Measurements from ENCODE around the gene NSA2. TPM values are rescaled to one million over a fixed set of nuclear protein-coding genes. Genes with fewer than 3 reads are reported as not detected.

NSA2 gene
- total RNA-seq, 1 donor from 2014 or later = 173 TPM

GRCh38 chr5:74801941-74802340, 34.9 kb downstream of the NSA2 start:
- Histone ChIP-seq H4K20me1 (ENCODE audit: low read depth) (no peaks in the 10 kb centered on the region), H3K27ac (no peak overlapping the region), H3K4me1 (no peaks in the 10 kb centered on the region), H3K4me2 (no peak overlapping the region), H3K79me2 (ENCODE audit: low read depth) (no peaks in the 10 kb centered on the region), H3K4me3 (no peak overlapping the region), H3K9me3 (ENCODE audit: low read depth) (no peaks in the 10 kb centered on the region), H3K36me3 (no peaks in the 10 kb centered on the region), H2AFZ (replicated peaks) (no peak overlapping the region), H3F3A (ENCODE audit: low read depth) (no peaks in the 10 kb centered on the region), H3K27me3 (no peaks in the 10 kb centered on the region), H3K9ac (no peak overlapping the region)
- no peaks in the 10 kb centered on the region for H3K9me3 Mint-ChIP-seq
- TF ChIP-seq EZH2 (IDR thresholded peaks at IDR 0.05) (no peak), EZH2phosphoT487 (IDR thresholded peaks at IDR 0.05) (no peak), CTCF (IDR thresholded peaks at IDR 0.05) (no peak)
- H3K4me1 Mint-ChIP-seq = no peaks in the 10 kb centered on the region
- H3K27ac Mint-ChIP-seq = no peak overlapping the region
- DNase-seq (ENCODE audit: low spot score) = no peak
- H3K36me3 Mint-ChIP-seq = peaks cover 10% of the 10 kb centered on the region
- no peaks in the 10 kb centered on the region for H3K27me3 Mint-ChIP-seq (ENCODE audit: insufficient read depth, low read depth)
- H3K4me3 Mint-ChIP-seq = no peak overlapping the region

- no peak overlapping the region for H3K27ac Mint-ChIP-seq
- peaks cover 2% of the 10 kb centered on the region for H3K27me3 Mint-ChIP-seq (ENCODE audit: insufficient read depth, low read depth)
Observed at GRCh38 chr5:74810915-74811314, 43.9 kb downstream of the NSA2 start.

DNA sequence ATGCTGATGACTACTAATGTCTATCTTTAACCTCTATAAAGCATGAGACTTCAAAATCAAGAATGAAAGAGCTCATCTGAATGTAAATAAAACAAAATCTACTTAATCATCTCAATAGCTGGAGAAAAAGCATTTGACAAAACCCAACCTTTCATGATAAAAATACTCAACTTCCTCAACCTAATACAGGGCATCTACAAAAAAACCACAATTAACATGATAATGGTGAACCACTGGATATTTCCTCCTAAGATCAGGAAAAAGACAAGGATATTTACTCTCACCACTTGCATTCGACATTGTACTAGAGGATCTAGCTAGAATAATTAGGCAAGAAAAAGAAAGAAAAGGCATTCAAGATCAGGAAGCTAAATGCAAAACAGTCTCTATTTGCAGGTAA, 49.8 kb downstream of the NSA2 start:
- H3K4me1 Mint-ChIP-seq = peaks cover 17% of the 10 kb centered on the region
- H3K4me3 ChIP-seq = no peak overlapping the region
- H3K36me3 Mint-ChIP-seq = peaks cover 9% of the 10 kb centered on the region
- no peaks in the 10 kb centered on the region for H3K79me2 ChIP-seq (ENCODE audit: low read depth)
- TF ChIP-seq CTCF (IDR thresholded peaks at IDR 0.05) (no peak), EZH2 (IDR thresholded peaks at IDR 0.05) (no peak), EZH2phosphoT487 (IDR thresholded peaks at IDR 0.05) (no peak)
- H3K36me3 ChIP-seq = no peaks in the 10 kb centered on the region
- no peak for DNase-seq (ENCODE audit: low spot score)
- H3K27ac ChIP-seq = no peak overlapping the region
- H2AFZ ChIP-seq (replicated peaks) = no peak overlapping the region
- H3K9ac ChIP-seq = no peak overlapping the region
- no peak overlapping the region for H3K4me3 Mint-ChIP-seq
- H3F3A ChIP-seq (ENCODE audit: low read depth) = peaks cover 6% of the 10 kb centered on the region
- H3K9me3 Mint-ChIP-seq = no peaks in the 10 kb centered on the region
- peak overlapping the region; percentile 7 for H3K4me2 ChIP-seq
- no peaks in the 10 kb centered on the region for H3K9me3 ChIP-seq (ENCODE audit: low read depth)
- H3K27me3 Mint-ChIP-seq (ENCODE audit: insufficient read depth, low read depth) = no peaks in the 10 kb centered on the region
- no peaks in the 10 kb centered on the region for H4K20me1 ChIP-seq (ENCODE audit: low read depth)
- H3K4me1 ChIP-seq = peaks cover 6% of the 10 kb centered on the region
- no peaks in the 10 kb centered on the region for H3K27me3 ChIP-seq
- no peak overlapping the region for H3K27ac Mint-ChIP-seq

More at GRCh38 chr5:74810915-74811314, 43.9 kb downstream of the NSA2 start:
- no peak for DNase-seq (ENCODE audit: low spot score)
- H3K79me2 ChIP-seq (ENCODE audit: low read depth) = no peaks in the 10 kb centered on the region
- H2AFZ ChIP-seq (replicated peaks) = no peak overlapping the region
- H3K4me2 ChIP-seq = no peak overlapping the region
- H3K27ac ChIP-seq = no peak overlapping the region
- H3K9me3 Mint-ChIP-seq = no peaks in the 10 kb centered on the region
- peaks cover 6% of the 10 kb centered on the region for H3K4me1 Mint-ChIP-seq
- no peaks in the 10 kb centered on the region for H3K36me3 ChIP-seq
- H3K4me3 ChIP-seq = no peak overlapping the region
- no peak overlapping the region for H3K4me3 Mint-ChIP-seq
- no peak overlapping the region for H3K9ac ChIP-seq
- no peaks in the 10 kb centered on the region for H3K27me3 ChIP-seq
- TF ChIP-seq EZH2phosphoT487 (IDR thresholded peaks at IDR 0.05) = no peak
- no peak for TF ChIP-seq EZH2 (IDR thresholded peaks at IDR 0.05)
- TF ChIP-seq CTCF (IDR thresholded peaks at IDR 0.05) = no peak
- H3K9me3 ChIP-seq (ENCODE audit: low read depth) = no peaks in the 10 kb centered on the region
- no peaks in the 10 kb centered on the region for H4K20me1 ChIP-seq (ENCODE audit: low read depth)
- no peaks in the 10 kb centered on the region for H3K4me1 ChIP-seq
- H3K36me3 Mint-ChIP-seq = peaks cover 18% of the 10 kb centered on the region
- H3F3A ChIP-seq (ENCODE audit: low read depth) = no peaks in the 10 kb centered on the region

Data from neural progenitor cell (in vitro differentiated cells).